ENCODE measurements around the gene GRM2. TPM values are rescaled to one million over a fixed set of nuclear protein-coding genes. Genes with fewer than 3 reads are reported as not detected.

Gene GRM2
- total and polyA plus RNA-seq, 2 of the 8 experiments (the other 6 are each of a cell fraction or from before 2014, with no cell fraction given): 3.9 to 10.5 TPM

DNA sequence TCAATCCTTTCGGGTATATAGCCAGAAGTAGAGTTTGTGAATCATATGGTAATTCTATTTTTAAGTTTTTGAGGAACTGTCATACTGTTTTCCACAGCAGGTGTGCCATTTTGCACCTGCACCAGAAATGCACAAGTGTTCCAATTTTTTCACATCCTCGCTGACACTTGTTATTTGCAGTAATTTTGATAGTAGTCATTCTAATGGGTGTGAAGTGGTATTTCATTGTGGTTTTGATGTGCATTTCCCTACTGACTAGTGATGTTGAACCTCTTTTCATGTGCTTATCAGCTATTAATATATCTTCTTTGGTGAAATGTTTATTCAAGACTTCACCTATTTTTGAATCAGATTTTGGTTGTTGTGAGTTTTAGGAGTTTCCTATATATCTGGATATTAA lies 29.1 kb downstream of the GRM2 start:
- POLR2A ChIA-PET (ENCODE audit: partially characterized antibody): no interaction called here
- H2AFZ ChIP-seq (ENCODE audit: low read length): no peak overlapping the region
- H2BK120ac ChIP-seq (replicated peaks; ENCODE audit: low read depth, low read length): no peak overlapping the region
- no peak overlapping the region for H4K8ac ChIP-seq (ENCODE audit: extremely low read depth, insufficient read depth, low read length)
- H3K36me3 ChIP-seq (ENCODE audit: control insufficient read depth in 2 of 4, insufficient read depth in 4 of 4, low read length in 3 of 4): no peaks in the 10 kb centered on the region
- H3K27me3 ChIP-seq (replicated peaks in 1 of 4; ENCODE audit: control insufficient read depth in 3 of 4, extremely low read depth in 1 of 4, insufficient read depth in 3 of 4, low read length in 3 of 4): no peaks in the 10 kb centered on the region; a peak in 1 of 7 replicates
- no peak overlapping the region for H2BK12ac ChIP-seq (ENCODE audit: low read depth, low read length)
- DNase-seq (ENCODE audit: low read depth in 1 of 2, low spot score in 2 of 2): no peak
- H3K23ac ChIP-seq (ENCODE audit: insufficient read length): no peak overlapping the region
- no peaks in the 10 kb centered on the region for H3K79me1 ChIP-seq (ENCODE audit: low read depth, low read length)
- H3K4me3 ChIP-seq (ENCODE audit: extremely low read depth in 1 of 4, insufficient read depth in 2 of 4, low read depth in 3 of 4, low read length in 4 of 4): no peak overlapping the region
- H3K9me3 ChIP-seq (ENCODE audit: insufficient read depth in 2 of 2, low read depth in 1 of 2, low read length in 1 of 2): no peaks in the 10 kb centered on the region
- WGBS, 2 experiments (ENCODE audit: extremely low coverage in 1 of 2, insufficient coverage in 1 of 2, insufficient read length in 1 of 2, insufficient replicate concordance in 2 of 2, low coverage in 1 of 2, low lambda C conversion rate in 2 of 2, missing lambda C conversion rate in 1 of 2): 91% methylated on average over 2 of the region's 2 CpGs; no CpG with 5 or more reads in 1 of the 2 experiments
- no peak overlapping the region for H2BK5ac ChIP-seq (ENCODE audit: low read depth, low read length)
- no peak overlapping the region for H3K56ac ChIP-seq (replicated peaks; ENCODE audit: insufficient read length, low read depth, low read length)
- H3K18ac ChIP-seq (ENCODE audit: extremely low read depth, low read length): no peak overlapping the region
- peaks cover 0 to 5% (median 0%) of the 10 kb centered on the region in 4 experiments; a peak in 2 of 7 replicates for H3K4me1 ChIP-seq (replicated peaks in 1 of 4; ENCODE audit: control insufficient read depth in 3 of 4, insufficient read depth in 4 of 4, low read length in 3 of 4)
- no peak overlapping the region for H3K14ac ChIP-seq (ENCODE audit: insufficient read length)
- CTCF ChIA-PET (ENCODE audit: partially characterized antibody): interaction anchor here (0.7 to 1.0 kb wide), 2 partner anchors 18 to 187 kb away, joined by 3 read pairs; no protein-coding TSS in a partner anchor
- no peak overlapping the region for H3K4ac ChIP-seq (replicated peaks; ENCODE audit: insufficient read length, low read depth, low read length)
- FAIRE-seq: no peak
- H3K27ac ChIP-seq (ENCODE audit: low read depth, low read length): no peak overlapping the region
- no peaks in the 10 kb centered on the region for H3K79me2 ChIP-seq (ENCODE audit: control insufficient read depth in 1 of 2, insufficient read depth in 2 of 2, low read length in 2 of 2)
- no peak for TF ChIP-seq JUND (IDR thresholded peaks at IDR 0.05; ENCODE audit: low read length)
- H4K20me1 ChIP-seq (replicated peaks in 1 of 2; ENCODE audit: control insufficient read depth in 1 of 2, insufficient read depth in 2 of 2, low read length in 2 of 2): no peaks in the 10 kb centered on the region
- H3K23me2 ChIP-seq (ENCODE audit: low read depth, low read length): no peaks in the 10 kb centered on the region; the same call in 1 of the 2 replicates
- no peak overlapping the region for H2BK15ac ChIP-seq (ENCODE audit: low read length)
- H4K5ac ChIP-seq (ENCODE audit: insufficient read length, low read depth, low read length): no peak overlapping the region
- no peak overlapping the region for H2AK5ac ChIP-seq (ENCODE audit: low read depth, low read length)
- no peak overlapping the region for H2BK20ac ChIP-seq (ENCODE audit: low read length)
- no peak overlapping the region for H3K9ac ChIP-seq (replicated peaks in 1 of 4; ENCODE audit: extremely low read depth in 1 of 4, low read depth in 3 of 4, low read length in 3 of 4)
- no peak overlapping the region for H3K4me2 ChIP-seq (ENCODE audit: insufficient read depth in 1 of 2, low read depth in 2 of 2, low read length in 2 of 2)
- no peak overlapping the region for H4K91ac ChIP-seq (replicated peaks; ENCODE audit: insufficient read length, low read length)

Measured in H1 (cell line).